Activated CD8-positive, alpha-beta memory T cell treated with anti-CD3 and anti-CD28 coated beads for 36 hours (primary cell): ENCODE results near the gene BEAN1. TPM values are rescaled to one million over a fixed set of nuclear protein-coding genes. Genes with fewer than 3 reads are reported as not detected.

Source experiments
- CTCF ChIA-PET: fragments of 350-600 bp; sonication (Branson Sonifier 250); formaldehyde crosslinking; loops from one replicate; lab custom pipeline; 2021; ENCODE audit warnings: antibody characterized with exemption; lab: Charles Lee
- POLR2A ChIA-PET: fragments of 350-600 bp; sonication (Branson Sonifier 250); formaldehyde crosslinking; loops from one replicate; lab custom pipeline; 2021; ENCODE audit warnings: antibody characterized with exemption; lab: Charles Lee
- total RNA-seq, 2 experiments: library from RNA; stranded (reverse); gene quantifications; one replicate each; pipeline ENCODE4 v1.2.3, GENCODE V29; 2021

BEAN1 gene
- total RNA-seq, 2 experiments from 2014 or later, result not detected

DNA sequence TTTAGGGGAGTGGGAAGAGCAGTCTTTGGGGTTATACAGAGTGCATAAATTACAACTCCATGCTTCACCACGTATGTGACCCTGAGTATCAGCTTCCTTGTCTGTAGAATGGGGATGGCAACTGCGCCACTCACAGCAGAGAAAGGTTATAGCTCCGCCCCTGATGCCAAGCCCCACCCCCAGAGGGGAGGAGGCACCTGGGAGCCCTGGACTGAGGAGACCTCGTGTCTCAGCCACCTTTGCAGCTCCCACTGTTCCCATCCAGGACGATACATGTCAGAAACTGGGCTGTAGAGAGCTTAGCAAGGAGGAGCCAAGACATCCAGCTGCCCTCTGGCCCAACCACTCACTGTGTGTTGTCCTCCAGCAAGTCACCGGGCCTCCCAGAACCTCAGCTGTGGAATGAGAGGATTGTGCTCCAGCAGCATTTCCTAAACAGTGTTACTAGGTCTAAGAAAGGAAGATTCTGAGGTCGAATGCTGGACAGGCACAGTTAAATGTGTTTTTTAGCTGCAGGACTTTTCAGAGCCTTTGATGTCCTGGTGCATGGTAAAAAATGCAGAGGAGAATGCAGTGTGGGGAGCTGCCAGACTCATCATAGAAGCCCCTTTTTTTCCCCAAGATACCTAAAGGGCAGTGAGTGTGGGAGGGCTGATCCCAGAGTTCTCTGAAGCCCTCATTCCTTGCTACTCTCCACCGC, 49.4 kb downstream of the BEAN1 start:
- POLR2A ChIA-PET, result no interaction called here
- CTCF ChIA-PET, result interaction anchor here (1.5 to 5.7 kb wide), 4 partner anchors 39 to 132 kb away, joined by 5 to 35 read pairs (median 8); no protein-coding TSS in a partner anchor

DNA sequence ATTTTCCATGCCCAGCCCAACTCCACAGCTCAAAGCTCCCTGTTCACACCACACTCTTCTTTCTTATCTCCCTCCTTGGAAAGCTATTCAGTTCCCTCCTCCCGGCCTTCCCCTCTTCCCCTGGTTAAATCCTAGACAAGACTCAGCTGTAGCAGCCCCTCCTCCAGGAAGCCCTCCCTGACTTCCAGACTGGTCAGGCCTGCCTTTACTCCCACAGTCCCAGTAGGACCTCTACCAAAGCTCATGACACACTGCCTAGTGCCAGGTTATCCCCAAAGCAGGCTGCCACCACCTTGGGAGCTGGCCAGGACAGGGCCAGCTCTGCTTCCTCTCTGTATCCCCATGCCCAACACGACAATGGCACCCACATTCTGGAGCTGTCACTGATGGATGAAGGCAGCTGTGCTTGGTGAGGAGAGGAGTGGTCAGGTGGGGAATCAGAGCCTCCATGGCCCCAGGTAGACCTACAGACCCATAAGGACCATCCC, 50.0 kb downstream of the BEAN1 start:
- POLR2A ChIA-PET, result no interaction called here
- CTCF ChIA-PET, result interaction anchor here (0.8 to 5.7 kb wide), 5 partner anchors 34 to 131 kb away, joined by 3 to 35 read pairs (median 7); no protein-coding TSS in a partner anchor

DNA sequence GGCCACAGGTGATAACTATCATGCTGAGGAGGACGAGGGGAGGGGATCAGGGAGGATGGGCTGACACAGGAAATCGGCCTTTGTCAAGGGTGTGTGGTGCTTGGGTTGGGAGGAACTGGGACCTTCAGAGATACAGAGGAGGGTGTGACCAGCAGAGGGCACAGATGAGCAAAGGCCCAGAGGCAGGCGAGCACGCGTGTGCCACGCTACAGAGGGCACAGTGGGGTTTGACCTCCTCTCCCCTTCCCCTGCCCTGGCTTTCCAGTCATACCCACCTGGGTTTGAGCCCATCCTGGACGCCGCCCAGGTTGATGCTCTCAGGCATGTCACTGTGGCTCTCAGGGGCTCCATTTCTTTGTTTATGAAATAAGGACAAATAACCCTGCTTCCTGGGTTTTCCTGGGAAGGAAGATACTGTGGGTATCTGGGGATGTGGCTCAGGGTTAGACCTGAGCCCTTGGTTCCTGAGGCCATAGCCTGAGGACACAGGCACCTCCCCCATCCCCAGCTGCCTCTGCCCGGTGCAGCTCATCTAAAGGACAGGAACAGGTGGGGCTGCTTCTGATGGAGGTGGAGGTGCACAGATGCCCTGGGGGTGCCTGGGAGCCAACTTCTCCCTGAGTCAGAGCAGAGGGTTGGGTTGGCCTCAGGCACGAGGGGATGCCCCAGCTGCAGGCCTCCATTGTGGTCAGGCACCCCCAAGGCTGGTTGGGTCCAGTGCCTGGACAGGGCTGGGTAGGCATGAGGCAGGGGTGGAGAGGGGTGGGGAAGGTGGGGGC, 51.8 kb downstream of the BEAN1 start:
- ChIA-PET POLR2A (interaction anchor here (0.6 kb wide), 1 partner anchor 73 kb away, joined by 5 read pairs; no protein-coding TSS in a partner anchor), CTCF (interaction anchor here (0.6 to 7.3 kb wide), 3 partner anchors 32 to 111 kb away, joined by 3 to 47 read pairs (median 10); no protein-coding TSS in a partner anchor)

DNA sequence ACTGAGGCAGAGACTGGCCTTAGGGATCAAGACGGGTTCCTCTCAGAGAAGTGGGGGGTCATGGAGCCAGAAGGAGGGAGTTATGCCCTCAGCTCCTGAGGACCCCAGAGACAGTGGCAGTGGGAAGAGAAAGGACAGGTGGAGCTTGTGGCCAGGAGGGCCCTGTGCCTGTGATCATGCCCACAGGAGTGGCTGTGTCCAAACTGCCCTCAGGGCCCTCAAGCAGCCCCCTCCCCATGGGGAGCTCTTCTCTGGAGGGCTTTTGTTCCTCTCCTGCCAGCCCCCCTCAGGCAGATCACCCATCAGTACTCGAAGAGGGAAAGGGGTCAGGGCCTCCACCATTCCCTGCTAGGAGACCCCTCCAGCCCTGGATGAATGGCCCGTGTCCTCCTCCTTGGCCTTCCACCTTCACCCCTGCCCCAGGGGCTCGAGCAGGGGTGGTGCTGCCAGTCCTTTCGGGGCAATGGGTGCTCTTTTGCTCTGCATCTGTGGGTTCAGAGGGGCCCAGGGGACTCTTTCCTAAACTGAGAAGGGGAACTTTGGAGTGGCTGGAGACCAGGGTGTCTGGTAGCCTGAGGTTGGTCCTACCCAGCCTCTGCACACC, 52.7 kb downstream of the BEAN1 start:
- ChIA-PET POLR2A (no interaction called here), CTCF (interaction anchor here (0.6 to 7.3 kb wide), 3 partner anchors 32 to 110 kb away, joined by 3 to 47 read pairs (median 10); no protein-coding TSS in a partner anchor)

DNA sequence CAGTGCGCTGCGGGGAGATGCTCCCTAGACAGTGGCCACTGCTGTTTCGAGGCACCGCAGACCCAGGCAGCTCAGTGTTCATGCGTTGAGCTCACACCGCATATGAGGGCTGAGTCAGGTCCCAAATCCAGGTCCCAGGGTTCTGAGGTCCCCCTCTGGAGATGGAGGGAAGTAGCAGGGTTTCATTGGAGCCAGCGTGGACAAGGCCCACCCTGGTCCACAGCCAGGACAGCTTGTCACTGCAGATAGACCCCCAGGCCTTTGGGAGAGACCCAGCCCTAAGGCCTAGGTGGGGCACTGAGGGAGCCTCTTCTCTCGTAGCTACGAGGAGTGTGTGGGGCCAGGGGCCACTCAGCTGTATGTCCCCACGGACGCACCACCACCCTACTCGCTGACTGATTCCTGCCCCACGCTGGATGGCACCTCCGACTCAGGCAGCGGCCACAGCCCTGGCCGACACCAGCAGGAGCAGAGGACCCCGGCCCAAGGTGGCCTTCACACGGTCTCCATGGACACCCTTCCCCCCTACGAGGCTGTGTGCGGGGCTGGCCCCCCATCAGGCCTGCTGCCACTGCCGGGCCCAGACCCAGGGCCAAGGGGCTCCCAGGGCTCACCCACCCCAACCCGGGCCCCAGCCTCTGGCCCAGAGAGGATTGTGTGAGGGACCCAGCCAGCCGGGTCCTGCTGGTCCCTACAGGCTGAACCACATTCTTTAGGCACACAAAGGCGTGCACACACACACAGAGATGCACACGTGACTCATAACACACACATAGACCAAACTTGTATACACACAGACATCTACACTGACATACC, 53.4 kb downstream of the BEAN1 start:
- CTCF ChIA-PET, result interaction anchor here (0.6 to 7.3 kb wide), 3 partner anchors 74 to 109 kb away, joined by 4 to 47 read pairs (median 10); no protein-coding TSS in a partner anchor
- POLR2A ChIA-PET, result no interaction called here

DNA sequence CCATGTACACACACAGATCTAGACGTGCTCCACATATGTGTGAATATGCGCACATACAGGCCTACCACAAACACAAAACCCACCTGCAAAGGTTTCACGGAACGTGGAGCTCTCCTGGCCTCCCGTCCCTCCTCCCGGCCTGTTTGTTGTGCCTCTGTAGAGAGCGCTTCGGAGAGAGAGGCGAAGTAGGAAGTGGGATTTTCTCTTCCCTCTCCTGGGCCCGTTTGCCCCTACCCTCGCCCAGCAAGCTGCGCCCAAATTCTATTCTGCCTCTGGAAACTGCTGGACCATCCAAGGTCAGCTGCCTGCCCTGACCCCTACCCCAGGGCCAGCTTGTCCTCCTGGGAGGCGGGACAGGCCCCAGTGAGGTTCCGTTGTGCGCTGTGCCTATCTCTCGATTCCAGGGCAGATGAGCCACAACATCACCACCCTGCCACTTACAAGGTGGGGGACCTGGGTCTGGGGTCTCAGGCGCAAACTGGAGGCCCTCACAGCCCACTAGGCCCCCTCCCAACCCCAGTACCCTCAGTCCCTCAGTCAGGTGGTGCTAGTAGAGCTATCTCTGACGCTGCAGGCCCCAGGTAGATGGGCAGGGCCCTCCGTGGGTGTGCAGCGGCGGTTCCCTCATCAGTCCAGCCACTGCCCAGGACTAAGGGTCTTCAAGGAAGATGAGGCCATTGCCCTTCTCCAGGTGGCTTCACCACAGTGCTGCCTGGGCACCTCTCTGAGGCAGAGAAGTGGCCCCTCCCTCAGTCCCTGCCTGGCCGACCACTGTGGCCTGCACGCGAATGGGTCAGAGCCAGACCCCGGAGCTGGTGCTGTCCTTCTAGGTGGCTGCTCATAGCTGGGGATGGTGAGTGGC, 54.2 kb downstream of the BEAN1 start:
- ChIA-PET POLR2A (no interaction called here), CTCF (interaction anchor here (0.6 to 7.3 kb wide), 3 partner anchors 75 to 109 kb away, joined by 4 to 47 read pairs (median 10); no protein-coding TSS in a partner anchor)

DNA sequence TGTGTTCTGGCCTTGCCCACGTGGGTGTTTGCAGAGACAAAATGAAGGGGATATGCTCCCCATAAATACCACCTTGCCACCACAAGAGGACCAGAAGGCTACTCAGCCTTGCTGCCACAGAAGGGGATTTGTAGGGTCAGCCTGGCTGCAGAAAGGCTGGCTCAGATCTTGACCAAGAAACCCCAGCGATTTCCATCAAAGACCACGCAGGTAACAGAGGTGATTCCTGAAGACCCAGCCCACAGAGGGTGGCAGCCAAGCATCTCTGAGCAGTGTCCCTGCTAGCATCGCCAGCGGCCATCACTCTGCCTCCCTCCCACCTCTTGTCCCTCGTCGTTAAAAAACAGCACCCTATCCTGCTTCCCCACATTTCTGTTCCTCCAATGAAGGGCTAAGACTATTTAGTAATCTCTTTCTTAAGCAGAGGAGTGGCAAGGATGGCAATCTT, 54.9 kb downstream of the BEAN1 start:
- CTCF ChIA-PET, result interaction anchor here (7.3 kb wide), 1 partner anchor 76 kb away, joined by 47 read pairs; no protein-coding TSS in a partner anchor
- POLR2A ChIA-PET, result no interaction called here

DNA sequence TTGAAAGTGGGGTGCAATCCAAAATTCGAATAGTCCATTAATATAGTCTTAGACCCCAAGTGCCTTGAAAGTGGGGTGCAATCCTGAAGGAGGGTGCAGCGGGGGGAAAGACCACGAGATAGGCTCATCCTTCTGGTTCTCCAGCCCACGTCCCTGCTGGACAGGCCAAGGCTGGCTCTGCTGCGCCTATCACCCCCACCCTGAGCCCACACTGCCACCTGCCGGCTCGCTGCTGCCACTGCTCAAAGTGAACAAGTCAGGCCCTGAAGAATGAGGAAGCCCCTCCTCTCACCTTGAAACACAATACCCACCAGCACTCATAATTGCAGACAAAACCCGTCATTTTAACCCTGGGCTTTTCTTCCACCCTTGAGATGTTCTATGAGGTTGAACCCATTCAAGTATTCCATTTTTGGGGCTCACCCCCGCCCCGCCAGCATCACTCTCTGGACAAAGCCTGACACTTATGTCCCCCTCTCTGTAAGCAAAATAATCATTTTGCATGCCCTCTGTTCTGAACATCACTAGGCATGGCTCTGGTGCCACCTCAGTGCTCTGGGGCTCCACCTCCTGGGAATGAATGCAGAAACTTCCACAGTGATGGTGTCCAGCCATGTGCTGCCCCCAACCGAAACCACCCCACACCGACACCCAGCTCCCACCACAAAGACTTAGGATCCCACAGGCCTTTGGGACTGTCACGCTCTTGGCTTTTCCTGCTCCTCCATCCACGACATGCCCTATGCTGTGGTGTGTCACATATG, 56.8 kb downstream of the BEAN1 start:
- POLR2A ChIA-PET, result no interaction called here
- CTCF ChIA-PET, result interaction anchor here (0.9 to 7.3 kb wide), 4 partner anchors 11 to 78 kb away, joined by 3 to 47 read pairs (median 4); no protein-coding TSS in a partner anchor

DNA sequence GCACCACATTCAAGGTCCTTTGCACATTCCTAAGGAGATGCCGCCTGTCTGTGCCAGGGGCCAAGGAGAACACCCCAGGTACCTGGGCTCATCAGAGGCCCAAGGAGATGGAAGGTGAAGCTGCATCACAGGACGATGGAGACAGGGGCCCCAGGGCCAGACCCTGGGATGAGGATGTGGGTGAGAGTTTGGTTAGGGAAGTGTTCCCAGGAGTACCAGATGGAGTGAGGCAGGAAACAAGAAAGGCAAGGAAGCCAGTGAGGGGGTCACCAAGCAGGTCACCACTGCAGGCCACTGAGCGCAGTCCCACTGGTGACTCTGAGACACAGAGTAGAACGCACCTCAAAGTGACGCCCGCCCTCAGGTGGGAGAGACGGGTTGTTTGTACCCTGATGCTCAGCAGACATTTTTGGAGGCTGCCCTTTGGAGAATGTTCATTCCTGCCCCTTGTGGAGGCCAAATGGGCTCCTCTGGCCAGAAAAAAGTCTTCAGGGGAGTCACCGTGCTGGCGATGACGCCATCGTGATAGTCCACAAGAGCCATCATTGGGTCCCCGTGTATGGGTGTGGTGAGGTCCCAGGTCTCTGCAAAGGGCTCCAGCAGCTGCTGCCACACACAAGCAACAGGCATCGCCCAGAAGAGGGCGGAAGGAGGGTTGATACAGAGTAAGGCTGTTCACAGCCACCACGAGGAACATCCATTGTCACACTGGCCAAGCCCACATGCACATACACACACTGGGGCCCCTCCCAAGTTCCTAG, 57.5 kb downstream of the BEAN1 start:
- CTCF ChIA-PET, result interaction anchor here (0.9 to 7.3 kb wide), 3 partner anchors 36 to 79 kb away, joined by 3 to 47 read pairs (median 4); no protein-coding TSS in a partner anchor
- POLR2A ChIA-PET, result no interaction called here

DNA sequence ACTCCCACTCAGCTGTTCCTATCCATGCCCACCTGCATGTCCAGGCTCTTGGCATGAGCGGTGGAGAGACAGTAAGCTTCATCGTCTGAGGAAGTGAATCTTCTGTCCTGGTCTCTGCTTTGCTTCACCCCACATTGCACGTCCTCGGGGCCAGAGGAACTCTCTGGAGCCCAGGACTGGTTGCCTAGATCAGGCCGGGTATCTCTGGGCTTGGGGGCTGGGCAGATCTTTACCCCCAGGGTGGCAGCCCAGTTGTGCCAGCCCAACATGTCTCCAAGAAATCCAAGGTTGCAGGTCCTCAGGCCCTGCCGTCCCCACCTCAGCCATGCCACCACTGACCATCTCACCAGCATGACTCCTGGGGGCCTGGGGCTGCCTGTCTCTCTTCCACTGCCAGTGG, 58.3 kb downstream of the BEAN1 start:
- ChIA-PET POLR2A (no interaction called here), CTCF (interaction anchor here (7.3 kb wide), 1 partner anchor 79 kb away, joined by 47 read pairs; no protein-coding TSS in a partner anchor)

DNA sequence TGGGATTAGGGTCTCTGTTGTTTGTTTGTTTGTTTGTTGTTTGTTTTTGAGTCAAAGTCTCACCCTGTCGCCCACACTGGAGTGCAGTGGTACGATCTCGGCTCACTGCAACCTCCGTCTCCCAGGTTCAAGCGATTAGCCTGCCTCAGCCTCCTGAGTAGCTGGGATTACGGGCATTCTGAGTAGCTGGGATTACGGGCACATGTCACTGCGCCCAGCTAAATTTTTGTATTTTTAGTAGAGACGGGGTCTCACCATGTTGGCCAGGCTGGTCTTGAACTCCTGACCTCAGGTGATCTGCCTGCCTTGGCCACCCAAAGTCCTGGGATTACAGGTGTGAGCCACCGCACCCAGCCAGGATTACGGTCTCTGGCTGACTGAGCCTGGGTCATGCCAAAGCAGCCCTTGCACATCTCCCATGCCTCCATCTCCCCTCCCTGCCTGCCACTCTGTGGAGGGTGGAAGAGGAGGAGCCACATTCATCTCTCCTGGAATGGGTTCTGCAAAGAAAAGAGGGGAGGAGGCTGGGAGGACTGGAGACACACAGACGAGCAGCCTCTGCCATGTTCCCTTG, 59.2 kb downstream of the BEAN1 start:
- ChIA-PET CTCF (interaction anchor here (1.6 kb wide), 1 partner anchor 20 kb away, joined by 3 read pairs; no protein-coding TSS in a partner anchor), POLR2A (no interaction called here)

DNA sequence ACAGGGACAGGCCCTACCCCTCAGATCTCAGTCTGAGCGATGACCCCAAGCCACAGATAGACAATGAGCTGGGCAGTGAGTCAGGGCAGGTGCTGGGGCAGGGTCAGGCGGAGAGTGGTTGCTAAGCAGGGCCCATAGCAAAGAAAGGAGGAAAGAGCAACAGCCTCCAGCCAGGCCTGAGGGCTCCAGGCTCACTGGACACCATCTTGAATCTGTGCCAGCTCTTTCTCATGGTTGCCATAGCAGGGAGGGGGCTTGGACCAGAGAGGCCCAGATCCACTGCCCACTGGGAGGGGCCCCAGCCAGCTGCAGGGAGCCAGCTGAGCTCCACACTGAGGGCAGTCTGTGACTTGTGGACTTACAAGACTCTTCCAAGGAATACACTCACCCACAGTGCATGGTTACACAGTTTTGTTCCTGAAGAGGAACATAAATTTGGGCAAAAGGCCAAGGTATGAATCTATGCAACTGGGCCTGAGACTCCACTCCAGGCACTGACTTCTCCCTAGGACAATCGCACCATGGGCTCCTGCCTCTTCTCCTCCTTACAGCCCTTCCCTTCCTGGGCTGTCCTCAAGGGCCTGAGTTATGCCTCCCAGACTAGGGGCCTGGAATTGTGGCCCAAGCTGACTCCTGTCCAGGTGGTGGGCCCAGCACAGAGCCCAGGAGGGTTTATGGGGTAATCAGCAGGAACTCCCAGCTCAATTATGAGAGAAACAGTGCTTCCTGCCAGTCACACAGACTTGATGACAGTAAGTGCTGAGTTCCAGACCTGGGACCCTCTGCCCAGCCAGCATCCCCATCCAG, 59.9 kb downstream of the BEAN1 start:
- POLR2A ChIA-PET, result no interaction called here
- CTCF ChIA-PET, result interaction anchor here (0.7 to 1.6 kb wide), 2 partner anchors 19 to 80 kb away, joined by 3 read pairs; no protein-coding TSS in a partner anchor

DNA sequence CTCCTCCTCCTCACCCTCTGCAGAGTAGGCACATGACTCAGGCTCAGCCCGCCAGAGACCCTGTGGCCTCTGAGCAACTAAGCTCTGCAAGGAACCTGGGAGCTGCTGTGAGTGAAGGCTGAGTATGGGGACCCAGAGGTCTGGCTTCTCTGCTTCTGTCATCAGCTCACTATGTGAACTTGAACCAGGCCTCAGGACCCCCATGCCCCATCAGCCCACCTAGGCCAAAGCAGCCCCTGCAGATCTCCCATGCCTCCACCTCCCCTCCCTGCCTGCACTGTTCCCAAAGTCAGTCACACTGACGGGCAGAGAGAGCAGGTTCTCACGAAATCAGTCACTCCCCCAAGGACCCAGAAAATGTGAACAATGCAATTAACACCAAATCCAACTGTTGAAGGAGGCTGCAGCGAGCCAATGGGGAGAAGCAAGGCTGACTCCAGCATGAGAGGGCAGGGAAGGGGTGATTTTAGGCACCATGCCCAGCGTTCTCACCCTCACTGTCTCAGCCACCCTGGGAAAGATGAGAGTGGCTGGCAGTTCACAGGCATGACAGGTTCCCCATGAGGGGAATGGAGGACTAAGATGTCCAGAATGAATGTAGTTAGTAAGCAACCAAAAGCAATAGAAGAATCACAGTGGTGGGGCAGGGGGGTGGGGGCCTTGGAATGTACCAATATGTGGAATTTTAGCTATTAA, 60.6 kb downstream of the BEAN1 start:
- CTCF ChIA-PET, result interaction anchor here (0.7 to 1.6 kb wide), 2 partner anchors 19 to 81 kb away, joined by 3 read pairs; no protein-coding TSS in a partner anchor
- POLR2A ChIA-PET, result no interaction called here

DNA sequence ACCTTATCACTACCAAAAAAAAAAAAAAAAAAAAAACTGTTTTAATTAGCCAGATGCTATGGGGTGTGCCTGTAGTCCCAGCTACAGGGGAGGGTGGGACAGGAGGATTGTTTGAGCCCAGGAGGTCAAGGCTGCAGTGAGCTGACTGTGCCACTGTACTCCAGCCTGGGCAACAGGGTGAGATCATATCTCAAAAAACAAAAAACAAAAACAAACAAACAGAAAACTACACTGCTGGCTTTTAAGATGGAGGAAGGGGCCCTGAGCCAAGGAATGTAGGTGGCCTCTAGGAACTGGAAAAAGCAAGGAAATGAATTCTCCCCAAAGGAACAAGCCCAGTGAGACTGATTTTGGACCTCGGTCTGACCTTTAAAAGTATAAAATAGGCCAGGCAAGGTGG, 61.4 kb downstream of the BEAN1 start:
- ChIA-PET CTCF (no interaction called here), POLR2A (no interaction called here)
